Bronchial epithelial cell (primary cell): Measurements from ENCODE around the gene DAZAP1. TPM values are rescaled to one million over a fixed set of nuclear protein-coding genes. Genes with fewer than 3 reads are reported as not detected.
"Not testable (repeated sequence)": the region's sequence is repeated elsewhere in the genome, so short reads cannot be mapped to it uniquely, and the experiment has no call there.

Experiments
- DNase-seq: peaks from one replicate; pipeline ENCODE4 v3.0.0-alpha.2; 2010; ENCODE audit warnings: low read depth
- FAIRE-seq: peaks from 2 replicates; lab custom pipeline; 2011; peaks lifted over from hg19 to GRCh38; lab: Jason Lieb, UNC
- H3K27me3 ChIP-seq: 2 replicates; pipeline ENCODE4 v1.5.1; 2011; ENCODE audit warnings: low read length; ENCODE audit not compliant: control insufficient read depth, insufficient read depth
- H3K36me3 ChIP-seq: 2 replicates; pipeline ENCODE4 v1.5.1; 2011; ENCODE audit warnings: low read length; ENCODE audit not compliant: control insufficient read depth, insufficient read depth
- H3K4me3 ChIP-seq: 2 replicates; pipeline ENCODE4 v1.5.1; 2011; ENCODE audit warnings: mild to moderate bottlenecking, low read depth, low read length, control low read depth
- CTCF ChIP-seq: IDR thresholded peaks from 2 replicates; pipeline ENCODE4 v1.5.1; 2011; ENCODE audit warnings: mild to moderate bottlenecking, moderate library complexity, low read length, control low read depth, inconsistent platforms; ENCODE audit not compliant: insufficient read depth, severe bottlenecking
- total RNA-seq: library from RNA; depleted of rRNA; stranded (reverse); fragments of >200 nt; gene quantifications from 2 replicates; pipeline ENCODE4 v1.2.1, GENCODE V29; 2014

The DAZAP1 gene
- total RNA-seq, 1 donor from 2014 or later: 115 TPM

DNA sequence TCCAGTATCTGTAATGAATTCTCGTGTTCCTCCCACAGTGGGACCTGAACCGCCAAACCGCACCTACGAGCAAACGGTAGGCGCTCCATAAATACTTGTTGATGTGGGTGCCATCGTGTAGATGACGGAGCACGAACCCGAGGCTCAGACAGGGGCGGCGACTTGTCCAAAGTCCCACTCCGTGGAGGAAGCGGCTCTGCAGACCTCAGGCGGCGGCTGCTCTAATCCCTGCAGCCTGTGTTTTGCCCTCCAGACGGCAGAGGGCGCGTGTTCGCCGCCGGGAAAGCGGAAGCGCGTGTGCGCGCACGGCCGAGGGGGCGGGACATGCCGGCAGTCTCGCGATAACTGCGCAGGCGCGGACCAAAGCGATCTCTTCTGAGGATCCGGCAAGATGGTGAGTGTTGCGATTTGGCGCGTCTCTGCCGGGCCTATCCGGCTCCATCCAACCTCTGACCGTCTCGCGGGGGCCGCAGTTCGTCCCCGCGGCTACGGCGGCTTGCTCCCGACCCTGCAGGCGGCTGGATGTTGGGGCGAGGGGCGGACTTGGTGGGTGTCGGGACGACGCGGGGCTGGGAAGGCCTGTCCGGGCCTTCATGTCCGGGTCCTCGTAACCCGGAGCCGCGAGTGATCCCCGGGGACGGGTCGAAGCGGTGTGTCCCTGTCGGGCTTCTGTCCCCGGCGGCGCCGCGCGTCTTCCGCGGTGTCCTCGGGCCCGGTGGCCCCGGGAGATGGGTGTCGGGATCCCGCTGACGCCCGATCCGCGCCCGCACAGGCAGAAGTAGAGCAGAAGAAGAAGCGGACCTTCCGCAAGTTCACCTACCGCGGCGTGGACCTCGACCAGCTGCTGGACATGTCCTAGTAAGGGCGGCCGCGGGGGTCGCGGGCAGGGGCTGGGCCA is 30.9 kb downstream of the DAZAP1 start, which contains the start of gene RPS15:
Gene RPS15, plus strand, starts transcription at position 362 of the 898 bp plus-strand sequence. Its CDS starts 30 bp downstream, at position 392.
- Histone ChIP-seq H3K36me3 (peaks cover 24% of the 10 kb centered on the region), H3K4me3 (peak within 1 kb of the TSS; percentile 78), H3K27me3 (no peaks in the 10 kb centered on the region)
- DNase-seq (peak; percentile 86), FAIRE-seq (no peak)
- peak; percentile 94 for TF ChIP-seq CTCF

DNA sequence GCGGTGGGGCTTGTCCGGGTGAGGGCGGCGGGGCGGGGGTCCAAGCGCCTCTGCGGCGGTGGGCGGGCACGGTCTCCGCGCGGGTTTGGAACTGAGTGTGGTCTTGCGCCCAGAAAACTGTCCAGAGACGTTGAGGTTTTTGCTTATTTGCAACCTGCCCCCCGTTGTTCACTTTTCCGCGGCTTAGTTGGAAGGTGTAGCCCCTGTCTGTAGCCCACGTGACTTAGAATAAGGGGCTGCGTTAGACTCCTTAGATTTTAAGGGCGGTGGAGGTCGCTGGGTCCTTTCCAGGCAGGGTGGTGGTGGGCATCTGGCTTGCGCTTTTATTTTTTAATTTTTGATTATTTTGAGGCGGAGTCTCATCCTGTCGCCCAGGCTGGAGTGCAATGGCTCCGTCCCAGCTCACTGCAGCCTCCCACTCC is 31.6 kb downstream of the DAZAP1 start:
- DNase-seq (no peak), FAIRE-seq (no peak)
- H3K36me3 ChIP-seq: peaks cover 20% of the 10 kb centered on the region
- peak overlapping the region; percentile 78 for H3K4me3 ChIP-seq
- TF ChIP-seq CTCF: no peak
- no peaks in the 10 kb centered on the region for H3K27me3 ChIP-seq

- FAIRE-seq, H3K27me3 ChIP-seq, DNase-seq: not testable (repeated sequence)
- Histone ChIP-seq H3K4me3 (peak overlapping the region; percentile 78), H3K36me3 (peaks cover 16% of the 10 kb centered on the region)
Measured at GRCh38 chr19:1439525-1440417, 32.4 kb downstream of the DAZAP1 start.

DNA sequence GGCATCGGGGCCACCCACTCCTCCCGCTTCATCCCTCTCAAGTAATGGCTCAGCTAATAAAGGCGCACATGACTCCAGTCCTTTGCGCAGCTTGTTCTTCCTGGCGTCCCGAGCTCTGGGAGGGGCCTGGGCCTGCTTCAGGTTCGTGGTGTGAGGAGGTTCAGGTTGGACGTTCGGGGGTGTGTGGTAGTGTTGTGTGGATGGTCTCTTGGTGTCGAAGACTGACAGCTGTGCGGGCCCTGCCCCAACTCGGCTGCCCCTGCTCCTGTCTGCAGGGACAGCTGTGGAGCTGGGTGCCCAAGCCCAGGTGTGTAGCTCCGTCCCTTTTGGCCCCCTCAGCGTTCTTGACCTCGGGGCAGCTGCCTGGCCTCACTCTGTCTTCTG is 33.0 kb downstream of the DAZAP1 start:
- Histone ChIP-seq H3K4me3 (no peak overlapping the region), H3K36me3 (peaks cover 16% of the 10 kb centered on the region), H3K27me3 (no peaks in the 10 kb centered on the region)
- DNase-seq (no peak), FAIRE-seq (no peak)
- no peak for TF ChIP-seq CTCF

DNA sequence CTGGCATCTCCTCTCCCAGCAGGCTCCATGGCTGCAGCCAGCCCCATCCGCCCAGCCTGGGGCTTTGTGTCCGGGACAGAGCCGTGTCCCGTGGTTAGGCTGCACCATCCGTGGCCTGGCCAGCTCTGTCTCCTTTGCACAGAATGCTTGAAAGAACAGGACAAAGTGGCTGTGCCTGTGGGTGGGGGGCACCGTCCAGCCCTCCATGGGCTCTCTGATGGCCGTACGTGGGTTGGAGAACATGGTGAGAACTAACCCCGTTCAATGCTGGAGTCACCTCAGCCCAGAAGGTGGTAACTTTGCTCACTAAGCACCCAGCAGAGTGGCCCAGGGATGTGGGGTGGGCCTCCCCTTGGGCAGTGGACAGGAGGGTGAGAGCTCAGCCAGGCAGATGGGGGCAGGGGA is 33.6 kb downstream of the DAZAP1 start:
- Histone ChIP-seq H3K36me3 (peaks cover 16% of the 10 kb centered on the region), H3K27me3 (no peaks in the 10 kb centered on the region), H3K4me3 (no peak overlapping the region)
- DNase-seq (no peak), FAIRE-seq (no peak)
- no peak for TF ChIP-seq CTCF
